PFSK-1 (cell line): ENCODE data around the gene EYA4.

Experiments used
- FOXP2 ChIP-seq: optimal IDR thresholded peaks from 2 replicates; pipeline ENCODE3; 2011; ENCODE audit warnings: borderline replicate concordance, control low read depth, inconsistent platforms; ENCODE audit not compliant: insufficient read depth; ENCODE audit errors: extremely low read length, extremely low read depth
- POLR2AphosphoS5 ChIP-seq: IDR thresholded peaks from 2 replicates; pipeline ENCODE4 v1.6.1; 2012; ENCODE audit warnings: low read depth, mild to moderate bottlenecking, control low read depth, low read length, moderate library complexity
- REST ChIP-seq, 2 experiments: IDR thresholded peaks; 2 replicates each; pipeline versions ENCODE4 v1.6.1 to v1.8.0; 2011 to 2012; ENCODE audit warnings: low read depth in 2 of 2, low read length in 2 of 2, control low read depth in 1 of 2, inconsistent platforms in 1 of 2, mild to moderate bottlenecking in 1 of 2, moderate library complexity in 1 of 2; ENCODE audit not compliant: insufficient read depth in 1 of 2
- SIN3A ChIP-seq: IDR thresholded peaks from 2 replicates; pipeline ENCODE4 v1.6.1; 2012; ENCODE audit warnings: mild to moderate bottlenecking, low read length, moderate library complexity, borderline replicate concordance; ENCODE audit not compliant: insufficient read depth
- TAF1 ChIP-seq: IDR thresholded peaks from 2 replicates; pipeline ENCODE4 v1.6.1; 2012; ENCODE audit warnings: low read length, control low read depth, borderline replicate concordance; ENCODE audit not compliant: insufficient read depth

Gene EYA4

GRCh38 chr6:133432021-133432989 is 191.1 kb downstream of the EYA4 start:
- TF ChIP-seq TAF1 = no peak
- TF ChIP-seq REST (IDR thresholded peaks at IDR 0.05; ENCODE audit: insufficient read depth in 1 of 2, low read depth in 2 of 2, low read length in 2 of 2) = no peak
- no peak for TF ChIP-seq FOXP2
- no peak for TF ChIP-seq POLR2AphosphoS5
- TF ChIP-seq SIN3A = no peak

GRCh38 chr6:133435065-133435728 is 194.0 kb downstream of the EYA4 start:
- TF ChIP-seq FOXP2 = no peak

- TF ChIP-seq TAF1 (no peak), SIN3A (no peak), REST (IDR thresholded peaks at IDR 0.05; ENCODE audit: insufficient read depth in 1 of 2, low read depth in 2 of 2, low read length in 2 of 2) (no peak), POLR2AphosphoS5 (no peak), FOXP2 (no peak)
These were observed 195.5 kb downstream of the EYA4 start for GRCh38 chr6:133436652-133437051.

- TF ChIP-seq REST (IDR thresholded peaks at IDR 0.05; ENCODE audit: insufficient read depth in 1 of 2, low read depth in 2 of 2, low read length in 2 of 2) (no peak), SIN3A (no peak)
These were observed 200.3 kb downstream of the EYA4 start for GRCh38 chr6:133441491-133441890.

GRCh38 chr6:133446789-133447188 is 205.6 kb downstream of the EYA4 start:
- TF ChIP-seq FOXP2 (no peak), REST (IDR thresholded peaks at IDR 0.05; ENCODE audit: insufficient read depth in 1 of 2, low read depth in 2 of 2, low read length in 2 of 2) (no peak), SIN3A (no peak), POLR2AphosphoS5 (no peak), TAF1 (no peak)
